ENCODE data around the gene WDR73.

WDR73 gene

GRCh38 chr15:84668221-84668982 is 14.3 kb upstream of the WDR73 start:
- no peak for DNase-seq (ENCODE audit: low spot score)
- TF ChIP-seq CTCF (IDR thresholded peaks at IDR 0.05) = no peak
- H3K27ac ChIP-seq = no peak overlapping the region
- no peak overlapping the region for H3K4me3 ChIP-seq

GRCh38 chr15:84666373-84666772 is 12.3 kb upstream of the WDR73 start:
- Histone ChIP-seq H3K27ac (no peak overlapping the region), H3K4me3 (no peak overlapping the region)
- no peak for DNase-seq (ENCODE audit: low spot score)
- TF ChIP-seq CTCF (IDR thresholded peaks at IDR 0.05) = no peak

GRCh38 chr15:84661001-84661400 is 6.9 kb upstream of the WDR73 start:
- H3K4me3 ChIP-seq = no peak overlapping the region
- H3K27ac ChIP-seq = no peak overlapping the region
- TF ChIP-seq CTCF (IDR thresholded peaks at IDR 0.05) = no peak
- DNase-seq (ENCODE audit: low spot score) = no peak

- DNase-seq (ENCODE audit: low spot score) = no peak
Observed at GRCh38 chr15:84659904-84660781, 6.1 kb upstream of the WDR73 start.

GRCh38 chr15:84658788-84659411 is 4.8 kb upstream of the WDR73 start:
- Histone ChIP-seq H3K4me3 (peak overlapping the region; percentile 89), H3K27ac (peak overlapping the region; percentile 64 to 69)
- DNase-seq (ENCODE audit: low spot score) = no peak
- no peak for TF ChIP-seq CTCF (IDR thresholded peaks at IDR 0.05)

More at GRCh38 chr15:84659904-84660781, 6.1 kb upstream of the WDR73 start:
- no peak overlapping the region for H3K27ac ChIP-seq
- H3K4me3 ChIP-seq = no peak overlapping the region
- TF ChIP-seq CTCF (IDR thresholded peaks at IDR 0.05) = no peak

GRCh38 chr15:84658080-84658787 is 4.2 kb upstream of the WDR73 start, which contains the start of gene NMB:
TSS of gene NMB (minus strand) at chr15:84658199. CDS start at chr15:84658152, 47 bp downstream.
- Histone ChIP-seq H3K4me3 (peak within 1 kb of the TSS; percentile 89), H3K27ac (peak within 1 kb of the TSS; percentile 64 to 94)
- TF ChIP-seq CTCF (IDR thresholded peaks at IDR 0.05) = peak; percentile 46
- DNase-seq (ENCODE audit: low spot score) = peak; percentile 88

All from coronary artery (tissue), 2 donors.